Mucosa of descending colon (tissue), 3 donors: ENCODE data around the gene CPA4. TPM values are rescaled to one million over a fixed set of nuclear protein-coding genes. Genes with fewer than 3 reads are reported as not detected.

Experiments used
- ATAC-seq: fragments of 200-7000 bp; cut with Tn5 transposase; one replicate; pipeline ENCODE4 v1.9.1; 2020; ENCODE audit warnings: mild to moderate bottlenecking, moderate library complexity
- DNase-seq, 3 donors: peaks; one replicate each; pipeline ENCODE4 v3.0.0-alpha.2; 2020
- H3K36me3 ChIP-seq: fragments of 200-600 bp; one replicate; pipeline ENCODE4 v1.8.0; 2021; ENCODE audit warnings: low read depth, mild to moderate bottlenecking
- H3K4me1 ChIP-seq: fragments of 200-600 bp; one replicate; pipeline ENCODE4 v1.8.0; 2021; ENCODE audit warnings: low read depth, mild to moderate bottlenecking
- H3K4me3 ChIP-seq: fragments of 200-600 bp; one replicate; pipeline ENCODE4 v1.8.0; 2021; ENCODE audit warnings: mild to moderate bottlenecking
- H3K9me3 ChIP-seq: fragments of 200-600 bp; one replicate; pipeline ENCODE4 v1.8.0; 2021; ENCODE audit warnings: mild to moderate bottlenecking
- intact Hi-C, 2 donors: fragments of 100-400 bp; cut with DNase I in 1 of 2; cut with micrococcal nuclease in 1 of 2; formaldehyde crosslinking; loops; one replicate each; pipeline versions ENCODE4 v1.11.0 to v1.11.1; 2022; cut with DNase I, micrococcal nuclease
- total RNA-seq, 3 donors: library from RNA; stranded (reverse); fragmentation: NEBNext Ultra II Directional in 2 of 3; extraction: Animal tissue kit (Norgen Biotek cat#: 25700) in 2 of 3; gene quantifications; one replicate each; pipeline versions ENCODE4 v1.2.1 to v1.2.4, GENCODE V29; 2021 to 2023
- TF ChIP-seq, protein P1 (sequence below): fragments of 200-600 bp; IDR thresholded peaks from one replicate; pipeline ENCODE4 v1.8.0; 2022; ENCODE audit warnings: antibody characterized with exemption, mild to moderate bottlenecking
- donor health status: DM: no; HTN: no; CAD: no; lungs with moderate emphysema.
- donor health status: DM: no; HTN: no; CAD: no.
- donor health status: DM: no; HTN: yes; CAD: no.

CPA4 gene
- total RNA-seq, 3 donors from 2014 or later, result not detected

GRCh38 chr7:130268463-130269317 lies 24.3 kb upstream of the CPA4 start:
- H3K4me1 ChIP-seq, result no peaks in the 10 kb centered on the region
- no peaks in the 10 kb centered on the region for H3K36me3 ChIP-seq
- no peak overlapping the region for H3K4me3 ChIP-seq
- no peak for ATAC-seq
- H3K9me3 ChIP-seq, result no peaks in the 10 kb centered on the region
- TF ChIP-seq, protein P1, sequence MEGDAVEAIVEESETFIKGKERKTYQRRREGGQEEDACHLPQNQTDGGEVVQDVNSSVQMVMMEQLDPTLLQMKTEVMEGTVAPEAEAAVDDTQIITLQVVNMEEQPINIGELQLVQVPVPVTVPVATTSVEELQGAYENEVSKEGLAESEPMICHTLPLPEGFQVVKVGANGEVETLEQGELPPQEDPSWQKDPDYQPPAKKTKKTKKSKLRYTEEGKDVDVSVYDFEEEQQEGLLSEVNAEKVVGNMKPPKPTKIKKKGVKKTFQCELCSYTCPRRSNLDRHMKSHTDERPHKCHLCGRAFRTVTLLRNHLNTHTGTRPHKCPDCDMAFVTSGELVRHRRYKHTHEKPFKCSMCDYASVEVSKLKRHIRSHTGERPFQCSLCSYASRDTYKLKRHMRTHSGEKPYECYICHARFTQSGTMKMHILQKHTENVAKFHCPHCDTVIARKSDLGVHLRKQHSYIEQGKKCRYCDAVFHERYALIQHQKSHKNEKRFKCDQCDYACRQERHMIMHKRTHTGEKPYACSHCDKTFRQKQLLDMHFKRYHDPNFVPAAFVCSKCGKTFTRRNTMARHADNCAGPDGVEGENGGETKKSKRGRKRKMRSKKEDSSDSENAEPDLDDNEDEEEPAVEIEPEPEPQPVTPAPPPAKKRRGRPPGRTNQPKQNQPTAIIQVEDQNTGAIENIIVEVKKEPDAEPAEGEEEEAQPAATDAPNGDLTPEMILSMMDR, result no peak
- intact Hi-C loops, result no loop called here
- DNase-seq, result no peak

- intact Hi-C loops, result no loop called here
- no peaks in the 10 kb centered on the region for H3K36me3 ChIP-seq
- H3K4me3 ChIP-seq, result no peak overlapping the region
Measured at GRCh38 chr7:130269318-130269694, 23.7 kb upstream of the CPA4 start.

GRCh38 chr7:130270947-130271800 lies 21.8 kb upstream of the CPA4 start:
- ATAC-seq, result no peak
- Histone ChIP-seq H3K4me1 (no peaks in the 10 kb centered on the region), H3K4me3 (no peak overlapping the region), H3K9me3 (no peaks in the 10 kb centered on the region), H3K36me3 (no peaks in the 10 kb centered on the region)
- intact Hi-C loops, result no loop called here
- TF ChIP-seq, protein P1, result no peak
- DNase-seq, result no peak

More at GRCh38 chr7:130269318-130269694, 23.7 kb upstream of the CPA4 start:
- ATAC-seq (no peak), DNase-seq (no peak)
- Histone ChIP-seq H3K4me1 (no peaks in the 10 kb centered on the region), H3K9me3 (no peaks in the 10 kb centered on the region)
- TF ChIP-seq, protein P1, result no peak

- no peak for ATAC-seq
- no peak overlapping the region for H3K4me3 ChIP-seq
Measured at GRCh38 chr7:130272381-130273080, 20.4 kb upstream of the CPA4 start.

More at GRCh38 chr7:130272381-130273080, 20.4 kb upstream of the CPA4 start:
- H3K9me3 ChIP-seq, result no peaks in the 10 kb centered on the region
- H3K4me1 ChIP-seq, result no peaks in the 10 kb centered on the region
- no peak for DNase-seq
- TF ChIP-seq, protein P1, result no peak
- intact Hi-C loops, result no loop called here
- H3K36me3 ChIP-seq, result no peaks in the 10 kb centered on the region
